Large intestine (tissue), 12 donors: ENCODE measurements around the gene PSTPIP1. TPM values are rescaled to one million over a fixed set of nuclear protein-coding genes. Genes with fewer than 3 reads are reported as not detected.

Source experiments
- DNase-seq, 2 donors: peaks; one replicate each; pipeline versions ENCODE4 v3.0.0 to v3.0.0-alpha.2; 2013
- H3K27ac ChIP-seq: one replicate; pipeline ENCODE4 v1.5.1; 2013; ENCODE audit warnings: low read length
- H3K27me3 ChIP-seq: 2 replicates; pipeline ENCODE4 v1.6.1; 2013; ENCODE audit warnings: low read length; ENCODE audit not compliant: control insufficient read depth, insufficient read depth
- H3K36me3 ChIP-seq: 2 replicates; pipeline ENCODE4 v1.6.1; 2013; ENCODE audit warnings: low read length; ENCODE audit not compliant: control insufficient read depth, insufficient read depth
- H3K4me1 ChIP-seq: one replicate; pipeline ENCODE4 v1.6.1; 2013; ENCODE audit warnings: low read length; ENCODE audit not compliant: control insufficient read depth, insufficient read depth
- H3K4me3 ChIP-seq: one replicate; pipeline ENCODE4 v1.5.1; 2013; ENCODE audit warnings: low read length
- H3K9me3 ChIP-seq: one replicate; pipeline ENCODE4 v1.6.1; 2013; ENCODE audit warnings: mild to moderate bottlenecking, low read depth, low read length, moderate library complexity; ENCODE audit not compliant: control insufficient read depth
- WGBS: methylation state at CpG from one replicate; pipeline ENCODE4 v1.1.5; 2013; ENCODE audit warnings: low lambda C conversion rate; ENCODE audit not compliant: insufficient coverage; 5-methylcytosine and 5-hydroxymethylcytosine counted together
- long read RNA-seq, 11 donors: transcript quantifications; one replicate each; lab custom pipeline, GENCODE V29; 2026
- polyA plus RNA-seq: library from polyadenylated mRNA; unstranded; fragments of 120-200 nt; gene quantifications from one replicate; pipeline ENCODE4 v1.2.1, GENCODE V29; 2013

The PSTPIP1 gene
- polyA plus RNA-seq, result 3.1 TPM
- long read RNA-seq, donor 1, partial matches to known transcripts, result 0 of 1 reads
- long read RNA-seq, donor 1, other reads (novel, unspliced or antisense), result 0 of 1 reads
- long read RNA-seq, donor 2, partial matches to known transcripts, result 0 of 1 reads
- long read RNA-seq, donor 2, other reads (novel, unspliced or antisense), result 0 of 1 reads
- long read RNA-seq, donor 3, result 0 reads
- long read RNA-seq, donor 4, result 0 reads
- long read RNA-seq, donor 5, partial matches to known transcripts, result 0 of 1 reads
- long read RNA-seq, donor 5, other reads (novel, unspliced or antisense), result 0 of 1 reads
- long read RNA-seq, donor 6, result 0 reads
- long read RNA-seq, donor 7, partial matches to known transcripts, result 0 of 1 reads
- long read RNA-seq, donor 7, other reads (novel, unspliced or antisense), result 0 of 1 reads
- long read RNA-seq, donor 8, partial matches to known transcripts, result 0 of 1 reads
- long read RNA-seq, donor 8, other reads (novel, unspliced or antisense), result 0 of 1 reads
- long read RNA-seq, donor 9, result 0 reads
- long read RNA-seq, donor 10, result 0 reads
- long read RNA-seq, donor 11, result 0 reads

GRCh38 chr15:76994971-76995945, at the start of gene PSTPIP1:
TSS of gene PSTPIP1 (plus strand) at chr15:76995126. CDS start at chr15:76995574, 448 bp downstream.
- no CpG with 5 or more reads among the region's 28 CpGs for WGBS

GRCh38 chr15:76945494-76946093, 49.3 kb upstream of the PSTPIP1 start:
- 88% methylated on average over 1 of the region's 2 CpGs for WGBS
- no peaks in the 10 kb centered on the region for H3K9me3 ChIP-seq

More at GRCh38 chr15:76994971-76995945, at the start of gene PSTPIP1:
- Histone ChIP-seq H3K27ac (no peak within 1 kb of the TSS), H3K9me3 (no peaks in the 10 kb centered on the region), H3K4me1 (peaks cover 4% of the 10 kb centered on the region), H3K36me3 (no peaks in the 10 kb centered on the region), H3K4me3 (no peak within 1 kb of the TSS), H3K27me3 (no peaks in the 10 kb centered on the region)
- peak in 1 of 2 donors; percentile 21 for DNase-seq

GRCh38 chr15:76947454-76947853, 47.5 kb upstream of the PSTPIP1 start:
- H3K4me1 ChIP-seq, result no peaks in the 10 kb centered on the region
- H3K27ac ChIP-seq, result no peak overlapping the region
- H3K27me3 ChIP-seq, result no peaks in the 10 kb centered on the region
- WGBS, result 75% methylated on average over 3 of the region's 3 CpGs
- no peak for DNase-seq
- H3K9me3 ChIP-seq, result no peaks in the 10 kb centered on the region
- H3K4me3 ChIP-seq, result no peak overlapping the region
- peaks cover 22% of the 10 kb centered on the region for H3K36me3 ChIP-seq

More at GRCh38 chr15:76945494-76946093, 49.3 kb upstream of the PSTPIP1 start:
- Histone ChIP-seq H3K27me3 (no peaks in the 10 kb centered on the region), H3K4me3 (no peak overlapping the region), H3K4me1 (no peaks in the 10 kb centered on the region), H3K27ac (no peak overlapping the region), H3K36me3 (peaks cover 16% of the 10 kb centered on the region)
- DNase-seq, result peak in 1 of 2 donors; percentile 34

DNA sequence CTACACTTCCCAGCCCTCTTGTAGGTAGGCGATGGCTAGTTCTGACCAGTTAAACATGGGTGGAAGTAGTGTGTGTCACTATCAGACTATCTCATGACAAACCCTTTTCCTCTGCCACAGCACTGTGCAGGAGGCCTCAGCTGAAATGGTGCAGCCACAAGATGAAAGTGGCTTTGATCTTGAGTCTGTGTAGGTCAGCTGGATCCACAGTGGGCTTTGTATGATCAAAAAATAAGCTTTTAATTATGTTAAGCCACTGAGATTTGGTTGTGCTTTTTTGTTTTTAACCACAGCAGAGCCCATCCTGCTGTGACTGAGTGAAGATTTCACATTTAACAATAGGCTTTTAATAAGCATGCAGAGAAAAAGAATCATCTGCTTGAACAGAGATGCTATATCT, 43.7 kb upstream of the PSTPIP1 start:
- no peaks in the 10 kb centered on the region for H3K9me3 ChIP-seq
- no CpG with 5 or more reads among the region's 1 CpG for WGBS

DNA sequence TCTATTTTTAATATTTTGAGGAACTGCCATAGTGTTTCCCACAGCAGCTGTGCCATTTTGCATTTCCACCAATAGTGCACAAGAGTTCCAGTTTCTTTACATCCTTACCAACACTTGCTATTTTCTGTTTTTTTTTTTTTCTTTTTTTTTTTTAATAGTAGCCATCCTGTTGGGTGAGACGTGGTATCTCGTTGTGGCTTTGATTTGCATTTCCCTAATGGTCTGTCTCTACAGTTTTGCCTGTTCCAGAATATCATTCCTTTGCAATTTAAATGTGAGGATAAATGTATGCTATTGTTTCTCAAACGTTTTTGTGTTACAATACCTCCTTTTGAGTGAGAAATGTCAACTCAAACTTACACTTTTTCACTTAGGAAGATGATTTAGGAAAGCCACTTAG, 41.0 kb upstream of the PSTPIP1 start:
- no peak for DNase-seq
- Histone ChIP-seq H3K27ac (no peak overlapping the region), H3K4me1 (no peaks in the 10 kb centered on the region), H3K36me3 (peaks cover 10% of the 10 kb centered on the region), H3K4me3 (no peak overlapping the region), H3K27me3 (no peaks in the 10 kb centered on the region), H3K9me3 (no peaks in the 10 kb centered on the region)
- 33% methylated on average over 1 of the region's 3 CpGs for WGBS

More for the DNA sequence above, 43.7 kb upstream of the PSTPIP1 start:
- Histone ChIP-seq H3K27me3 (no peaks in the 10 kb centered on the region), H3K4me1 (no peaks in the 10 kb centered on the region), H3K36me3 (peaks cover 16% of the 10 kb centered on the region), H3K27ac (no peak overlapping the region), H3K4me3 (no peak overlapping the region)
- DNase-seq, result no peak

- no peak for DNase-seq
- Histone ChIP-seq H3K4me3 (no peak overlapping the region), H3K4me1 (no peaks in the 10 kb centered on the region), H3K36me3 (peaks cover 8% of the 10 kb centered on the region), H3K27me3 (no peaks in the 10 kb centered on the region), H3K27ac (no peak overlapping the region), H3K9me3 (no peaks in the 10 kb centered on the region)
- WGBS, result no CpG with 5 or more reads among the region's 2 CpGs
Measured at GRCh38 chr15:76954744-76955143, 40.2 kb upstream of the PSTPIP1 start.

DNA sequence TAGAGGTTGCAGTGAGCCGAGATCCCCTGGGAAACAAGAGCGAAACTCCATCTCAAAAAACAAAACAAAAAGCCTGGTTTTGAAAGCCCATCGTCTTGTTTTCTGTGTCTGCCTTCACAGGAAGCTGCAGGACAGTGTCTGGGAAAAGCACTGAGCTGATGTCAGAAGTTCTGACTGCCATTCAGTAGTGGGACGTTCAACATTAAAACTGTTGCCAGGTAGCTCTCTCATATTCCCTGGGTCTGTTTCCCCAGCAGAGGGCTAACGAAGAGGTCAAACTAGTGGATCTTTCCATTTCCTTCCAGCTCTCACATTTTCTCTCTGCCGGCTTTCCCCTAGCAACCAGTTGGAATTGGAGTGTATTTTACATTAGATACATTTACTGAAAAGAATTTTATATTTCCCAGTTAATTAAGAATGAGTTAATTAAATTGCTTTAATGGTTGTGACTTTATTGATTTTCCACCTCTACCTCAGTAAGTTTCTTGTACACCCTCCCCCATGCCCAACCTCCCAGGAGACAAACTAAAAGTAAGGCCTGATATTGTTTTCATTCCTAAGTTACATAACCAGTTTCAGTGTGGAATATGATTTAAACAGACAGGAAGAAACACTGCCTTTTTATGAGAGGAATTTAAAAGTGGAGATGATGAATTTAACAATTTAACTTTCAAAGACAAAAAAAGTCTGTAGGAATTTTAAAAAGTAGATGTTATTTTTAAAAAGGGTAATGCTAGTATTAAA, 33.5 kb upstream of the PSTPIP1 start:
- Histone ChIP-seq H3K4me1 (no peaks in the 10 kb centered on the region), H3K36me3 (no peaks in the 10 kb centered on the region), H3K4me3 (no peak overlapping the region), H3K27me3 (peaks cover 4% of the 10 kb centered on the region), H3K9me3 (no peaks in the 10 kb centered on the region), H3K27ac (no peak overlapping the region)
- no peak for DNase-seq
- WGBS, result no CpG with 5 or more reads among the region's 6 CpGs

GRCh38 chr15:76962337-76963013, 32.5 kb upstream of the PSTPIP1 start:
- 100% methylated on average over 2 of the region's 9 CpGs for WGBS
- Histone ChIP-seq H3K4me3 (no peak overlapping the region), H3K4me1 (no peaks in the 10 kb centered on the region), H3K9me3 (no peaks in the 10 kb centered on the region), H3K27me3 (peaks cover 4% of the 10 kb centered on the region), H3K36me3 (no peaks in the 10 kb centered on the region), H3K27ac (no peak overlapping the region)
- no peak for DNase-seq

DNA sequence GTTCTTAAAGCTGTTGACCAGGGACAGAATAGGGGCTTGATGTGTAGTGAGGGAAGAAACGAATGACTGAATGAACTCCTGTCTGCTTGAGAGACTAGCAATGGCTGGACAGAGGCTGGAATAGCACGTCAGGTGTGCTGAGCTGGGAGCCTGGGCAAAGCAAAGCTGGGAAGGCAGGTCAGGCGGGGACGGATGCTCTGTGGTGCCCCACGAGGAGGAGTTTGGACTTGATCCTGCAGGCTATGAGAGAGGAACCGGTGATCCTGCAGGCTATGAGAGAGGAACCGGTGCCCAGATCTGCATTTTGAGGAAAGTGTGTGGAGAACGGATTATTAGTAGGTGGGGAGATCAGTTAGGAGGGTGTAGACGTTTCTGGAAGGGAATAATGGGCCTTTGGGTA, 31.3 kb upstream of the PSTPIP1 start:
- WGBS, result no CpG with 5 or more reads among the region's 9 CpGs
- Histone ChIP-seq H3K27ac (no peak overlapping the region), H3K9me3 (no peaks in the 10 kb centered on the region), H3K36me3 (no peaks in the 10 kb centered on the region), H3K27me3 (peaks cover 4% of the 10 kb centered on the region), H3K4me1 (no peaks in the 10 kb centered on the region), H3K4me3 (no peak overlapping the region)
- no peak for DNase-seq
